Endothelial cell of umbilical vein (primary cell): ENCODE data around the gene C3orf62. TPM values are rescaled to one million over a fixed set of nuclear protein-coding genes. Genes with fewer than 3 reads are reported as not detected.

Experiments
- BruUV-seq: library from RNA; stranded (reverse); fragments of 400-500 nt; replicated peaks from 2 replicates; lab custom pipeline; 2021; lab: Mats Ljungman, UMichigan
- CTCF ChIA-PET: fragments of 300-600, 350-600 bp; sonication (Branson Sonifier 250); formaldehyde crosslinking; loops from one replicate; lab custom pipeline; 2021; ENCODE audit warnings: antibody characterized with exemption, inconsistent platforms; lab: Charles Lee
- POLR2A ChIA-PET: fragments of 300-600, 350-600 bp; sonication (Branson Sonifier 250); formaldehyde crosslinking; loops from one replicate; lab custom pipeline; 2021; ENCODE audit warnings: antibody characterized with exemption, inconsistent platforms; lab: Charles Lee
- DNase-seq: peaks from one replicate; pipeline ENCODE4 v3.0.0-alpha.2; 2011; ENCODE audit warnings: low read depth, low spot score
- FAIRE-seq: peaks from 2 replicates; lab custom pipeline; 2011; peaks lifted over from hg19 to GRCh38; lab: Jason Lieb, UNC
- H2AFZ ChIP-seq: 2 replicates; pipeline ENCODE4 v1.6.0; 2012; ENCODE audit warnings: low read depth, low read length, control low read depth, inconsistent platforms
- H3K27ac ChIP-seq: 2 replicates; pipeline ENCODE4 v1.5.1; 2011; ENCODE audit warnings: low read depth, mild to moderate bottlenecking, control low read depth, low read length, moderate library complexity; ENCODE audit not compliant: insufficient read depth
- H3K27me3 ChIP-seq, 2 experiments: 2 replicates each; pipeline versions ENCODE4 v1.6.0 to v1.6.1; 2011; ENCODE audit warnings: low read length in 2 of 2, mixed read lengths in 1 of 2; ENCODE audit not compliant: control insufficient read depth in 2 of 2, insufficient read depth in 2 of 2
- H3K36me3 ChIP-seq, 2 experiments: 2 replicates in 1 of 2; 3 replicates in 1 of 2; pipeline ENCODE4 v1.5.1; 2011; ENCODE audit warnings: low read length in 2 of 2, mild to moderate bottlenecking in 1 of 2, moderate library complexity in 1 of 2; ENCODE audit not compliant: control insufficient read depth in 2 of 2, insufficient read depth in 2 of 2; ENCODE audit errors: extremely low read depth in 1 of 2
- H3K4me1 ChIP-seq: 3 replicates; pipeline ENCODE4 v1.5.1; 2011; ENCODE audit warnings: mild to moderate bottlenecking, low read length; ENCODE audit not compliant: control insufficient read depth, insufficient read depth; ENCODE audit errors: extremely low read depth
- H3K4me2 ChIP-seq: 2 replicates; pipeline ENCODE4 v1.6.1; 2011; ENCODE audit warnings: low read length, control low read depth, mixed read lengths; ENCODE audit not compliant: insufficient read depth
- H3K4me3 ChIP-seq, 3 experiments: fragments of 200-600 bp in 1 of 3; sonication (generic), shearing (Covaris generic) in 1 of 3; replicated peaks in 1 of 3; 2 replicates each; pipeline ENCODE4 v1.5.1; 2011 to 2016; ENCODE audit warnings: control low read depth in 3 of 3, low read length in 3 of 3, mild to moderate bottlenecking in 2 of 3, inconsistent platforms in 1 of 3, low read depth in 1 of 3, moderate library complexity in 1 of 3; ENCODE audit not compliant: insufficient read depth in 1 of 3
- H3K79me2 ChIP-seq: 2 replicates; pipeline ENCODE4 v1.6.0; 2012; ENCODE audit warnings: low read length, inconsistent platforms; ENCODE audit not compliant: control insufficient read depth, insufficient read depth
- H3K9ac ChIP-seq: replicated peaks from 2 replicates; pipeline ENCODE3; 2011; ENCODE audit warnings: low read length, control low read depth; ENCODE audit not compliant: insufficient read depth; ENCODE audit errors: extremely low read depth
- H3K9me1 ChIP-seq: replicated peaks from 3 replicates; pipeline ENCODE4 v1.6.0; 2011; ENCODE audit warnings: mild to moderate bottlenecking, low read length; ENCODE audit not compliant: control insufficient read depth, insufficient read depth; ENCODE audit errors: extremely low read depth
- H3K9me3 ChIP-seq: replicated peaks from 2 replicates; pipeline ENCODE4 v1.5.1; 2012; ENCODE audit warnings: low read length, inconsistent platforms; ENCODE audit not compliant: control insufficient read depth, insufficient read depth
- H4K20me1 ChIP-seq: replicated peaks from 2 replicates; pipeline ENCODE3; 2011; ENCODE audit warnings: mild to moderate bottlenecking, low read length; ENCODE audit not compliant: control insufficient read depth, insufficient read depth; ENCODE audit errors: extremely low read depth
- EZH2 ChIP-seq: IDR thresholded peaks from 2 replicates; pipeline ENCODE4 v1.6.1; 2012; ENCODE audit warnings: borderline replicate concordance, low read depth, mild to moderate bottlenecking, moderate library complexity, low read length, inconsistent platforms; ENCODE audit not compliant: severe bottlenecking
- FOS ChIP-seq: IDR thresholded peaks from 2 replicates; pipeline ENCODE4 v1.6.1; 2011; ENCODE audit warnings: mild to moderate bottlenecking, low read length, moderate library complexity, borderline replicate concordance; ENCODE audit not compliant: insufficient read depth
- GATA2 ChIP-seq: IDR thresholded peaks from 2 replicates; pipeline ENCODE4 v1.7.0; 2011; ENCODE audit warnings: low read depth, mild to moderate bottlenecking, moderate library complexity, mixed read lengths, low read length; ENCODE audit not compliant: insufficient read length, insufficient read depth
- POLR2A ChIP-seq: IDR thresholded peaks from 2 replicates; pipeline ENCODE4 v1.6.1; 2012; ENCODE audit warnings: low read depth, mild to moderate bottlenecking, control low read depth, low read length
- dilution Hi-C: fragments of 300-500 bp; cut with MboI; formaldehyde crosslinking; loops from one replicate; pipeline ENCODE4 v1.15.0; 2019; ENCODE audit warnings: low sequenced_read_pairs; ENCODE audit not compliant: extremely low pct_ligation_motif_present
- intact Hi-C: fragments of 100-400 bp; cut with micrococcal nuclease; formaldehyde crosslinking; loops from one replicate; pipeline ENCODE4 v1.10.0; 2022
- polyA plus RNA-seq, 4 experiments: library from polyadenylated mRNA; depleted of rRNA in 3 of 4; stranded (reverse) in 3 of 4; unstranded in 1 of 4; fragments of >200 nt; gene quantifications; 2 replicates each; pipeline versions ENCODE4 v1.2.1 to v1.2.3, GENCODE V29; 2011 to 2012; ENCODE audit warnings: missing spikeins in 1 of 4
- total RNA-seq: library from RNA; stranded (reverse); gene quantifications from 2 replicates; pipeline ENCODE4 v1.2.3, GENCODE V29; 2021
- TF ChIP-seq, protein P1 (sequence below): IDR thresholded peaks from 2 replicates; pipeline ENCODE4 v1.6.1; 2011; ENCODE audit not compliant: insufficient read depth, insufficient read length
- TF ChIP-seq, protein P2 (sequence below), 2 donors: IDR thresholded peaks; 1 replicate in 1 of 2; 2 replicates in 1 of 2; pipeline ENCODE4 v1.5.1; 2011; ENCODE audit warnings: low read length in 2 of 2, mild to moderate bottlenecking in 2 of 2, moderate library complexity in 2 of 2, control low read depth in 1 of 2, inconsistent platforms in 1 of 2, low read depth in 1 of 2; ENCODE audit not compliant: insufficient read depth in 1 of 2; ENCODE audit errors: extremely low read depth in 1 of 2

C3orf62 gene
- total and polyA plus RNA-seq, 2 donors (not counting 3 experiments of a cell fraction or from before 2014, with no cell fraction given) = 2.8 to 5.6 TPM

DNA sequence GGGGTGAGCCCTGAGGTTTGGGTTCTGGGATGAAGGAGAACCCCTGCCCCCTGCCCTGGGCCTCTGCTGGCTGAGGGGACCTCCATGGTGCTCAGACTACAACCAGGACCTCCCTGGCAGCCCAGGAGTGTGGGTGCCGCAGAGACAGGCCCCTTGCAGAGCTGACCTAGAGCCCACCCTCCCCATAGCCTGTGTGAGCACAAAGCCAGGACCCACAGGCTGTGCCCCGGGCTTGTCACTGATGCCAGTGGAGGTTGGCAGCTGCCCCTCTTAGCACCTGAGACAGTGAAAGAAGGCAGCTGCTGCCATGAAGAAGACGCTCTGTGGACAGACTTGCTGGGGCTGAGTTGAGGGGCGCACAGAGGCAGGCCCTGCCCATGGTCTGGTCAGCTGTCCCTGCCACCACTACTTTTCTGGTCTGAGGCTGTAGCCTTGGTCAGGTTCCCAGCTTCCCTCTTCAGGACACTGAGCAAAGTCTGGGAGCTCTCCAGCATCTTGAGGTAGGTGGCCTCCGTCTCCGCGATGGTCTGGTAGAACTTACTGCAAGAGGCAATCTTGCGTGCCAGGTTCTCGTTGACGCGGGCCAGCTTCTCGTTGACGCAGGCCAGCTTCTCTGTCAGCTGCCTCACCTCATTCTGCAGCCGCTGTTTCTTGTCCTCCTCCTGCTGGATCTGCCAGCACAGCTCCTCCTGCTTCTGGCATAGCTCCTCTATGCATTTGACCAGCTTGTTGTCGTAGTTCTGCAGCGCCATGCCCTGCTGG is 39.8 kb upstream of the C3orf62 start:
- POLR2A ChIA-PET = no interaction called here

More for the DNA sequence above, 39.8 kb upstream of the C3orf62 start:
- BruUV-seq = no TSS peak
- no peak overlapping the region for H3K4me2 ChIP-seq
- H3K9me1 ChIP-seq = no peaks in the 10 kb centered on the region
- H3K9ac ChIP-seq = no peak overlapping the region
- TF ChIP-seq EZH2 (no peak), FOS (no peak), POLR2A (no peak), GATA2 (no peak)
- TF ChIP-seq, protein P1, sequence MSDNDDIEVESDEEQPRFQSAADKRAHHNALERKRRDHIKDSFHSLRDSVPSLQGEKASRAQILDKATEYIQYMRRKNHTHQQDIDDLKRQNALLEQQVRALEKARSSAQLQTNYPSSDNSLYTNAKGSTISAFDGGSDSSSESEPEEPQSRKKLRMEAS = no peak
- TF ChIP-seq, protein P2, sequence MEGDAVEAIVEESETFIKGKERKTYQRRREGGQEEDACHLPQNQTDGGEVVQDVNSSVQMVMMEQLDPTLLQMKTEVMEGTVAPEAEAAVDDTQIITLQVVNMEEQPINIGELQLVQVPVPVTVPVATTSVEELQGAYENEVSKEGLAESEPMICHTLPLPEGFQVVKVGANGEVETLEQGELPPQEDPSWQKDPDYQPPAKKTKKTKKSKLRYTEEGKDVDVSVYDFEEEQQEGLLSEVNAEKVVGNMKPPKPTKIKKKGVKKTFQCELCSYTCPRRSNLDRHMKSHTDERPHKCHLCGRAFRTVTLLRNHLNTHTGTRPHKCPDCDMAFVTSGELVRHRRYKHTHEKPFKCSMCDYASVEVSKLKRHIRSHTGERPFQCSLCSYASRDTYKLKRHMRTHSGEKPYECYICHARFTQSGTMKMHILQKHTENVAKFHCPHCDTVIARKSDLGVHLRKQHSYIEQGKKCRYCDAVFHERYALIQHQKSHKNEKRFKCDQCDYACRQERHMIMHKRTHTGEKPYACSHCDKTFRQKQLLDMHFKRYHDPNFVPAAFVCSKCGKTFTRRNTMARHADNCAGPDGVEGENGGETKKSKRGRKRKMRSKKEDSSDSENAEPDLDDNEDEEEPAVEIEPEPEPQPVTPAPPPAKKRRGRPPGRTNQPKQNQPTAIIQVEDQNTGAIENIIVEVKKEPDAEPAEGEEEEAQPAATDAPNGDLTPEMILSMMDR (IDR thresholded peaks at IDR 0.05; ENCODE audit: extremely low read depth in 1 of 2, insufficient read depth in 1 of 2, low read depth in 1 of 2, low read length in 2 of 2) = no peak
- CTCF ChIA-PET = no interaction called here
- H3K4me3 ChIP-seq = no peak overlapping the region
- DNase-seq (no peak), FAIRE-seq (no peak)
- H2AFZ ChIP-seq = no peak overlapping the region
- H3K36me3 ChIP-seq = peaks cover 16 to 24% of the 10 kb centered on the region in 2 experiments
- no peaks in the 10 kb centered on the region for H3K27me3 ChIP-seq
- no peaks in the 10 kb centered on the region for H3K9me3 ChIP-seq
- H4K20me1 ChIP-seq = no peaks in the 10 kb centered on the region
- H3K79me2 ChIP-seq = peaks cover 2% of the 10 kb centered on the region
- peaks cover 4% of the 10 kb centered on the region for H3K4me1 ChIP-seq
- intact Hi-C loops (no loop called here), dilution Hi-C loops (no loop called here)
- H3K27ac ChIP-seq = no peak overlapping the region
